ENCODE data around the gene ORC1. TPM values are rescaled to one million over a fixed set of nuclear protein-coding genes. Genes with fewer than 3 reads are reported as not detected.
A peak's percentile ranks its signal among the peaks of the same experiment; 100 is the strongest.

Gene ORC1
- total RNA-seq, 1 experiment from 2014 or later = 21.2 TPM

GRCh38 chr1:52414942-52415341 is 10.7 kb upstream of the ORC1 start:
- POLR2A ChIA-PET (ENCODE audit: unreplicated experiment) = no interaction called here

GRCh38 chr1:52413410-52413989 is 9.3 kb upstream of the ORC1 start:
- Histone ChIP-seq H3F3A (ENCODE audit: insufficient read depth, low read depth) (peaks cover 19% of the 10 kb centered on the region; the same call in 1 of the 2 replicates), H3K4me3 (no peak overlapping the region), H3K9me3 (ENCODE audit: insufficient read depth, low read depth) (no peaks in the 10 kb centered on the region), H2AFZ (no peak overlapping the region), H3K79me2 (ENCODE audit: low read depth) (no peaks in the 10 kb centered on the region), H4K20me1 (ENCODE audit: insufficient read depth) (peaks cover 4% of the 10 kb centered on the region; the same call in 1 of the 2 replicates), H3K27me3 (ENCODE audit: insufficient read depth, low read depth) (no peaks in the 10 kb centered on the region), H3K4me2 (no peak overlapping the region), H3K9me2 (ENCODE audit: insufficient read depth) (no peaks in the 10 kb centered on the region), H3K27ac (no peak overlapping the region), H3K4me1 (replicated peaks; ENCODE audit: insufficient read depth) (no peaks in the 10 kb centered on the region), H3K36me3 (ENCODE audit: low read depth) (peaks cover 42% of the 10 kb centered on the region)
- TF ChIP-seq CTCF (conservative IDR thresholded peaks at IDR 0.05) = no peak
- TF ChIP-seq EZH2 (IDR thresholded peaks at IDR 0.05; ENCODE audit: low read depth) = no peak
- ChIA-PET CTCF (interaction anchor here (0.6 kb wide), 1 partner anchor 13 kb away, joined by 3 read pairs; no protein-coding TSS in a partner anchor), POLR2A (ENCODE audit: unreplicated experiment) (no interaction called here)
- BruUV-seq (replicated peaks) = no TSS peak
- intact Hi-C loops (cut with micrococcal nuclease; ENCODE audit: unreplicated experiment) = no loop called here
- DNase-seq = no peak

More at GRCh38 chr1:52414942-52415341, 10.7 kb upstream of the ORC1 start:
- CTCF ChIA-PET = no interaction called here
- Histone ChIP-seq H3K4me2 (no peak overlapping the region), H3K4me1 (replicated peaks; ENCODE audit: insufficient read depth) (no peaks in the 10 kb centered on the region), H3K27ac (no peak overlapping the region), H3K27me3 (ENCODE audit: insufficient read depth, low read depth) (no peaks in the 10 kb centered on the region), H3K36me3 (ENCODE audit: low read depth) (peaks cover 35% of the 10 kb centered on the region), H3K4me3 (no peak overlapping the region), H2AFZ (no peak overlapping the region), H3F3A (ENCODE audit: insufficient read depth, low read depth) (peaks cover 20% of the 10 kb centered on the region; the same call in 1 of the 2 replicates), H3K9me3 (ENCODE audit: insufficient read depth, low read depth) (no peaks in the 10 kb centered on the region), H4K20me1 (ENCODE audit: insufficient read depth) (no peaks in the 10 kb centered on the region; the same call in 1 of the 2 replicates), H3K9me2 (ENCODE audit: insufficient read depth) (no peaks in the 10 kb centered on the region), H3K79me2 (ENCODE audit: low read depth) (no peaks in the 10 kb centered on the region)
- intact Hi-C loops (cut with micrococcal nuclease; ENCODE audit: unreplicated experiment) = no loop called here
- TF ChIP-seq EZH2 (IDR thresholded peaks at IDR 0.05; ENCODE audit: low read depth) = no peak
- no peak for TF ChIP-seq CTCF (conservative IDR thresholded peaks at IDR 0.05)
- no peak for DNase-seq
- no TSS peak for BruUV-seq (replicated peaks)

- intact Hi-C loops (cut with micrococcal nuclease; ENCODE audit: unreplicated experiment) = loop anchor here (1.0 to 5.0 kb wide), 3 partner anchors 39 to 792 kb away; partner anchors contain the start of genes CC2D1B, CPT2 and TXNDC12
- Histone ChIP-seq H4K20me1 (ENCODE audit: insufficient read depth) (0 out of 2 replicates have a peak, but pooled peaks cover 4% of the 10 kb centered on the region), H3K27ac (peak overlapping the region; percentile 83), H3K4me2 (peak overlapping the region; percentile 86), H3K4me3 (peak overlapping the region; percentile 78), H2AFZ (peak overlapping the region; percentile 93), H3K79me2 (ENCODE audit: low read depth) (peaks cover 53% of the 10 kb centered on the region), H3K9me2 (ENCODE audit: insufficient read depth) (no peaks in the 10 kb centered on the region), H3K4me1 (replicated peaks; ENCODE audit: insufficient read depth) (peaks cover 22% of the 10 kb centered on the region), H3K36me3 (ENCODE audit: low read depth) (peaks cover 17% of the 10 kb centered on the region; the same call in 1 of the 2 replicates), H3F3A (ENCODE audit: insufficient read depth, low read depth) (no peaks in the 10 kb centered on the region), H3K27me3 (ENCODE audit: insufficient read depth, low read depth) (no peaks in the 10 kb centered on the region), H3K9me3 (ENCODE audit: insufficient read depth, low read depth) (no peaks in the 10 kb centered on the region)
- ChIA-PET CTCF (no interaction called here), POLR2A (ENCODE audit: unreplicated experiment) (interaction anchor here (0.6 to 0.7 kb wide), 3 partner anchors 10 to 258 kb away, joined by 3 to 8 read pairs (median 5); no protein-coding TSS in a partner anchor)
- no peak for TF ChIP-seq EZH2 (IDR thresholded peaks at IDR 0.05; ENCODE audit: low read depth)
- peak; percentile 20; the same call in 1 of the 2 replicates for TF ChIP-seq CTCF (conservative IDR thresholded peaks at IDR 0.05)
- no peak for DNase-seq
- BruUV-seq (replicated peaks) = no TSS peak
Measured at GRCh38 chr1:52404975-52405338, 734 bp upstream of the ORC1 start.
